Calu3 (cell line): Measurements from ENCODE around the gene PAPPA2. TPM values are rescaled to one million over a fixed set of nuclear protein-coding genes. Genes with fewer than 3 reads are reported as not detected.
"Not testable (repeated sequence)": the region's sequence is repeated elsewhere in the genome, so short reads cannot be mapped to it uniquely, and the experiment has no call there.

Source experiments
- BruUV-seq: library from RNA; stranded (reverse); fragments of 400-500 nt; replicated peaks from 2 replicates; lab custom pipeline; 2021; lab: Mats Ljungman, UMichigan
- CTCF ChIA-PET: fragments of 300-600 bp; sonication (Branson Sonifier 250); formaldehyde crosslinking; loops from one replicate; lab custom pipeline; 2022; ENCODE audit warnings: antibody characterized with exemption; lab: Charles Lee
- DNase-seq: peaks from one replicate; pipeline ENCODE4 v3.0.0; 2022
- H3K27ac Mint-ChIP-seq: one replicate; pipeline ENCODE4 v1.8.0; 2022; ENCODE audit warnings: mixed read lengths; ENCODE audit not compliant: unreplicated experiment
- H3K27me3 Mint-ChIP-seq: one replicate; pipeline ENCODE4 v1.8.0; 2022; ENCODE audit warnings: mixed read lengths; ENCODE audit not compliant: unreplicated experiment
- H3K36me3 Mint-ChIP-seq: one replicate; pipeline ENCODE4 v1.8.0; 2022; ENCODE audit warnings: mild to moderate bottlenecking, moderate library complexity, mixed read lengths; ENCODE audit not compliant: insufficient read depth, unreplicated experiment
- H3K4me1 Mint-ChIP-seq: one replicate; pipeline ENCODE4 v1.8.0; 2022; ENCODE audit warnings: mild to moderate bottlenecking, low read depth, mixed read lengths; ENCODE audit not compliant: unreplicated experiment
- H3K4me3 Mint-ChIP-seq: one replicate; pipeline ENCODE4 v1.8.0; 2022; ENCODE audit warnings: mild to moderate bottlenecking, low read depth, moderate library complexity, mixed read lengths; ENCODE audit not compliant: unreplicated experiment
- H3K9me3 Mint-ChIP-seq: one replicate; pipeline ENCODE4 v1.8.0; 2022; ENCODE audit warnings: low read depth, mixed read lengths; ENCODE audit not compliant: unreplicated experiment
- intact Hi-C: fragments of 100-400 bp; cut with micrococcal nuclease; formaldehyde crosslinking; loops from one replicate; pipeline ENCODE4 v1.10.0; 2022; ENCODE audit not compliant: unreplicated experiment
- total RNA-seq: library from RNA; stranded (reverse); gene quantifications from 2 replicates; pipeline ENCODE4 v1.2.3, GENCODE V29; 2022
- TF ChIP-seq, protein P1 (sequence below): fragments of 200-600 bp; IDR thresholded peaks from one replicate; pipeline ENCODE4 v1.8.0; 2022; ENCODE audit warnings: antibody characterized with exemption; ENCODE audit not compliant: unreplicated experiment

The PAPPA2 gene
- total RNA-seq, 1 experiment from 2014 or later: 0.14 TPM

DNA sequence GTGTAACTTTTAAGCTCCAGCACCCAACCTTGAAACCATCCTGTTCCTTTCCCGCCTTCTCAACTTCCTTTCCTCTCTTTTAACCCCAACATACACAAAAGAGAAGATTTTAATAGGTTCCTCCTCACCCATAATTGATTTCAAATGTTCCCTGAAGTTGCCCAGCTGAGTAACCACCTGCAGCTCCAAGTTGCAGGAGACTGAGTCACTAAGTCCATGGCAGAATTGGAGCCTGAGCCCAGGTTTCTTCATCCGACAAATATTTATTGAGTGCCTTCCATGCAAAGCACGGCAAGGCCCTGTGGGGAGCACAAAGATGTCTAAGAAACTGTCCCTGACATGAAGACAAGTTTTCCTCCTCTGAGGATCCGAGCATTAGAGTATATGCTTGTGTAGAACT is 97.7 kb downstream of the PAPPA2 start:
- TF ChIP-seq, protein P1, sequence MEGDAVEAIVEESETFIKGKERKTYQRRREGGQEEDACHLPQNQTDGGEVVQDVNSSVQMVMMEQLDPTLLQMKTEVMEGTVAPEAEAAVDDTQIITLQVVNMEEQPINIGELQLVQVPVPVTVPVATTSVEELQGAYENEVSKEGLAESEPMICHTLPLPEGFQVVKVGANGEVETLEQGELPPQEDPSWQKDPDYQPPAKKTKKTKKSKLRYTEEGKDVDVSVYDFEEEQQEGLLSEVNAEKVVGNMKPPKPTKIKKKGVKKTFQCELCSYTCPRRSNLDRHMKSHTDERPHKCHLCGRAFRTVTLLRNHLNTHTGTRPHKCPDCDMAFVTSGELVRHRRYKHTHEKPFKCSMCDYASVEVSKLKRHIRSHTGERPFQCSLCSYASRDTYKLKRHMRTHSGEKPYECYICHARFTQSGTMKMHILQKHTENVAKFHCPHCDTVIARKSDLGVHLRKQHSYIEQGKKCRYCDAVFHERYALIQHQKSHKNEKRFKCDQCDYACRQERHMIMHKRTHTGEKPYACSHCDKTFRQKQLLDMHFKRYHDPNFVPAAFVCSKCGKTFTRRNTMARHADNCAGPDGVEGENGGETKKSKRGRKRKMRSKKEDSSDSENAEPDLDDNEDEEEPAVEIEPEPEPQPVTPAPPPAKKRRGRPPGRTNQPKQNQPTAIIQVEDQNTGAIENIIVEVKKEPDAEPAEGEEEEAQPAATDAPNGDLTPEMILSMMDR: no peak
- H3K4me1 Mint-ChIP-seq: no peaks in the 10 kb centered on the region
- intact Hi-C loops: loop anchor here (1.0 to 5.0 kb wide), 4 partner anchors 131 to 321 kb away; no protein-coding TSS in a partner anchor
- peaks cover 35% of the 10 kb centered on the region for H3K27me3 Mint-ChIP-seq
- H3K4me3 Mint-ChIP-seq: no peak overlapping the region
- CTCF ChIA-PET: no interaction called here
- H3K27ac Mint-ChIP-seq: no peak overlapping the region
- H3K36me3 Mint-ChIP-seq: no peaks in the 10 kb centered on the region
- BruUV-seq: no TSS peak
- no peaks in the 10 kb centered on the region for H3K9me3 Mint-ChIP-seq
- no peak for DNase-seq

GRCh38 chr1:176561761-176562160 is 98.8 kb downstream of the PAPPA2 start:
- H3K36me3 Mint-ChIP-seq, H3K27ac Mint-ChIP-seq, H3K9me3 Mint-ChIP-seq, BruUV-seq, DNase-seq, H3K4me3 Mint-ChIP-seq, CTCF ChIA-PET, H3K4me1 Mint-ChIP-seq: not testable (repeated sequence)
- peaks cover 25% of the 10 kb centered on the region for H3K27me3 Mint-ChIP-seq
- intact Hi-C loops: loop anchor here (2.0 to 5.0 kb wide), 2 partner anchors 184 to 281 kb away; no protein-coding TSS in a partner anchor

GRCh38 chr1:176566004-176566975 is 103.3 kb downstream of the PAPPA2 start:
- CTCF ChIA-PET: no interaction called here

DNA sequence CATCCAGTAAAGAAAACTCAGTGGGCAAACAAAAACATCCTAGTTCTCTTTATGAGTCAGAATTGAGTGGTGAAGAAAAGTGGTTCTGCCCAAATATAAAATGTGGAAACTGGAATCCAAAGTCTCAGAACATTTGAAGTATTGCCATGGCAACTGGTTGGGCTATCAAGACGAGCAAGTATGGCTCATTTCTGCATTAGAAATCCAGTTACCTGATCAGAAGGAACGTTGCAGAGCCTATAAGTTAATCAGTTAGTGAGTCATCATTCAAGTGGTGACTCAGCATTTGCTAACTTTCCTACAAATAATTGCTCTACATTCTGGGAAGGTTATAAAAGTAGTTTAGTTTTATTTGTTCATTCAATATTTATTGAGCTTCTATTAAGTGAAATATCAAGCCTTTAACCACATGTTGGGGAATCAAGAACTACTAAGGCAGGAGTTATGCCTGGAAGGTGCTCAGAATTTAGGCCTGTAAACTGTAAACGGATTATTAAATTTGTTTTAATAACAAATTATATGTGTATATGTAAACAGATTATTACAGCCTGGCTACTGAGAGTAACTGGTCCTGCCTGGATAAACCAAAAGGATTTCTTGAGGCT is 104.3 kb downstream of the PAPPA2 start:
- Mint-ChIP-seq H3K4me1 (no peaks in the 10 kb centered on the region), H3K27me3 (peaks cover 32% of the 10 kb centered on the region), H3K36me3 (no peaks in the 10 kb centered on the region), H3K27ac (no peak overlapping the region), H3K9me3 (no peaks in the 10 kb centered on the region), H3K4me3 (no peak overlapping the region)
- no TSS peak for BruUV-seq
- DNase-seq: no peak
- CTCF ChIA-PET: interaction anchor here (1.2 kb wide), 1 partner anchor 326 kb away, joined by 3 read pairs; no protein-coding TSS in a partner anchor
- TF ChIP-seq, protein P1: no peak
- intact Hi-C loops: no loop called here

More at GRCh38 chr1:176566004-176566975, 103.3 kb downstream of the PAPPA2 start:
- Mint-ChIP-seq H3K4me3 (no peak overlapping the region), H3K27me3 (peaks cover 28% of the 10 kb centered on the region), H3K27ac (no peak overlapping the region), H3K36me3 (no peaks in the 10 kb centered on the region), H3K9me3 (no peaks in the 10 kb centered on the region), H3K4me1 (no peaks in the 10 kb centered on the region)
- TF ChIP-seq, protein P1: no peak
- intact Hi-C loops: no loop called here
- no peak for DNase-seq
- BruUV-seq: no TSS peak
